Measurements from ENCODE around the gene UNC13C. TPM values are rescaled to one million over a fixed set of nuclear protein-coding genes. Genes with fewer than 3 reads are reported as not detected.

UNC13C gene
- total RNA-seq, 1 donor from 2014 or later: 3.7 TPM

DNA sequence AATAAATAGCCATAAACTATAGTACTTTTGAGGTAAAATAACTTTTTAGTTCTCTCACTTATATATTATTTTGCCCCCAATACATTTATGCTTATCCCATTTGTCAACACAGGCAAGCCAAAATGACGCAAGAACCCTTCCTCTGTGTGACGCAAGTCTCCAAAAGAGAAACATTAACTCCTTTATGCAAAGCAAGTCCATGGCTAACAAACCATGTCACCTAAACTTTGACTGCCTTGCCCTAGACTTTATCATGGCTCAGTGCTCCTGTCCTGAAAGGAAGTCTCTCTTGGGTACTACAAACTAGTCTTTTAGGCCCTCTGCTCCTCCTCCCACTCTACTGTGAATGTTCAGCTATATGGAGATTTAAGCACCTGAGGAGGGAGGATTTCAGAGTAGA is 230.5 kb downstream of the UNC13C start:
- Mint-ChIP-seq H3K27me3 (no peaks in the 10 kb centered on the region), H3K27ac (no peak overlapping the region), H3K4me3 (no peak overlapping the region), H3K4me1 (ENCODE audit: unreplicated experiment) (no peaks in the 10 kb centered on the region), H3K9me3 (no peaks in the 10 kb centered on the region), H3K36me3 (no peaks in the 10 kb centered on the region)
- TF ChIP-seq, protein P1, sequence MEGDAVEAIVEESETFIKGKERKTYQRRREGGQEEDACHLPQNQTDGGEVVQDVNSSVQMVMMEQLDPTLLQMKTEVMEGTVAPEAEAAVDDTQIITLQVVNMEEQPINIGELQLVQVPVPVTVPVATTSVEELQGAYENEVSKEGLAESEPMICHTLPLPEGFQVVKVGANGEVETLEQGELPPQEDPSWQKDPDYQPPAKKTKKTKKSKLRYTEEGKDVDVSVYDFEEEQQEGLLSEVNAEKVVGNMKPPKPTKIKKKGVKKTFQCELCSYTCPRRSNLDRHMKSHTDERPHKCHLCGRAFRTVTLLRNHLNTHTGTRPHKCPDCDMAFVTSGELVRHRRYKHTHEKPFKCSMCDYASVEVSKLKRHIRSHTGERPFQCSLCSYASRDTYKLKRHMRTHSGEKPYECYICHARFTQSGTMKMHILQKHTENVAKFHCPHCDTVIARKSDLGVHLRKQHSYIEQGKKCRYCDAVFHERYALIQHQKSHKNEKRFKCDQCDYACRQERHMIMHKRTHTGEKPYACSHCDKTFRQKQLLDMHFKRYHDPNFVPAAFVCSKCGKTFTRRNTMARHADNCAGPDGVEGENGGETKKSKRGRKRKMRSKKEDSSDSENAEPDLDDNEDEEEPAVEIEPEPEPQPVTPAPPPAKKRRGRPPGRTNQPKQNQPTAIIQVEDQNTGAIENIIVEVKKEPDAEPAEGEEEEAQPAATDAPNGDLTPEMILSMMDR (conservative IDR thresholded peaks at IDR 0.05): no peak
- no peak for DNase-seq (ENCODE audit: extremely low spot score, unreplicated experiment)

DNA sequence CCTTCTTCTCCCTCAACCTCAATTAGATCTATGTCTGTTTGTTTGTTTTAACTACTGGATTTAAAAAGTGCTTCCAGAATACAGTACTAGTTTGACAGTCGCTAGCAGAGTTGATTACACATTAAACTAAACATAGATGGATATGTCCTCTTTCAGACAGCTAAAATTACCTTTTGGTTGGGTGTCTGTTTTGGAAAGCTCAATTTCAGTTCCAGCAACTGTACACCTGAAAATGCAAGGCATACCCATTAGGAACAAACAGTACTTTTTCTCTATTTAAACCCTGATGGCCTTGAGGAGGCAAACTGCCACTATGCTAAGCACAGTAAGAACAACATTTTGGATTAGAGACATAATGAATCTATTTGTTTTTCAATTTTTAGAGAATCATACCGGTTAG is 234.4 kb downstream of the UNC13C start:
- no peak overlapping the region for H3K4me3 Mint-ChIP-seq

DNA sequence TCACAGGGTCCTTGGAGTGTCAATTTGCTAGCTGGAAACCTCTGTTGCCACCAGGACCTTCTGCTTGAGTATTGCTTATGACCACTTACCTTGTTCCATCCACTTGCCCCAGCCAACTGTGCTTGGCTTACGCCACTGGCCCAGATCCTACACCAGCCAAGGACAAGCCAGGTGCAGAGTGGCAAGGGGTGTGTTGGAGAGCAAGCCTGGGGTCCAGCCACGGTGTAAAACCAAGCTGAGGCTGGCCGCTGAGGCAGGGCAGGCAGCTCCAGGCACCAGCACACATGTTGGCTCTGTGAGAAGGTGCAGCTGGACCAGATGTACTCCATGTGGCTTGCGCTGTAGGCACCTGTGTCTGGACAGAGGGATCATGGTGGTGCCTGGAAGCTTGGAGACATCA is 248.2 kb downstream of the UNC13C start:
- H3K27me3 Mint-ChIP-seq: no peaks in the 10 kb centered on the region
- H3K9me3 Mint-ChIP-seq: no peaks in the 10 kb centered on the region
- no peak overlapping the region for H3K4me3 Mint-ChIP-seq
- H3K27ac Mint-ChIP-seq: no peak overlapping the region
- TF ChIP-seq, protein P1 (conservative IDR thresholded peaks at IDR 0.05): no peak
- no peaks in the 10 kb centered on the region for H3K4me1 Mint-ChIP-seq (ENCODE audit: unreplicated experiment)
- no peak for DNase-seq (ENCODE audit: extremely low spot score, unreplicated experiment)
- H3K36me3 Mint-ChIP-seq: no peaks in the 10 kb centered on the region

More for the DNA sequence above, 234.4 kb downstream of the UNC13C start:
- H3K27me3 Mint-ChIP-seq: no peaks in the 10 kb centered on the region
- H3K9me3 Mint-ChIP-seq: no peaks in the 10 kb centered on the region
- H3K36me3 Mint-ChIP-seq: no peaks in the 10 kb centered on the region
- TF ChIP-seq, protein P1 (conservative IDR thresholded peaks at IDR 0.05): no peak
- H3K4me1 Mint-ChIP-seq (ENCODE audit: unreplicated experiment): no peaks in the 10 kb centered on the region
- H3K27ac Mint-ChIP-seq: no peak overlapping the region
- DNase-seq (ENCODE audit: extremely low spot score, unreplicated experiment): no peak

DNA sequence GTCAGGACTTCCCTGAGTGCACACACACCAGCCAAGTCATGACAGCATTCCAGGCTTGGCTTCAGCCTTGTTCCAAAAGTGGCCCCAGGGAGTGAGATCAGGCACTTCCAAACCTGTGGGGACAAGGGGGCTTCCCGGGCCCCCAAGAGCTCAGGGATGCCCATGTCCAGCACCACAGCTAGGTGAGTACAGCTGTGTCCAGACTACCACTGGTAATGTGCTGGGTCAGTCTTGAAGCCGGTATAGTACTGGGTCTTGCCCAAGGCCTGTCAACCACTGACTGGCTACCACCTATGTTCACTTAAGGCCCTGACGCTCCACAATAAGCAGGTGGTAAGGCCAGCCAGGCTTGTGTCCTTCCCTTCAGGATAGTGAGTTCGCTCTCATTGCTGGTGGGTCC is 249.3 kb downstream of the UNC13C start:
- no peak for DNase-seq (ENCODE audit: extremely low spot score, unreplicated experiment)
- H3K27me3 Mint-ChIP-seq: no peaks in the 10 kb centered on the region
- no peaks in the 10 kb centered on the region for H3K9me3 Mint-ChIP-seq
- H3K36me3 Mint-ChIP-seq: no peaks in the 10 kb centered on the region
- H3K4me1 Mint-ChIP-seq (ENCODE audit: unreplicated experiment): no peaks in the 10 kb centered on the region
- no peak overlapping the region for H3K27ac Mint-ChIP-seq
- TF ChIP-seq, protein P1 (conservative IDR thresholded peaks at IDR 0.05): no peak
- H3K4me3 Mint-ChIP-seq: no peak overlapping the region

DNA sequence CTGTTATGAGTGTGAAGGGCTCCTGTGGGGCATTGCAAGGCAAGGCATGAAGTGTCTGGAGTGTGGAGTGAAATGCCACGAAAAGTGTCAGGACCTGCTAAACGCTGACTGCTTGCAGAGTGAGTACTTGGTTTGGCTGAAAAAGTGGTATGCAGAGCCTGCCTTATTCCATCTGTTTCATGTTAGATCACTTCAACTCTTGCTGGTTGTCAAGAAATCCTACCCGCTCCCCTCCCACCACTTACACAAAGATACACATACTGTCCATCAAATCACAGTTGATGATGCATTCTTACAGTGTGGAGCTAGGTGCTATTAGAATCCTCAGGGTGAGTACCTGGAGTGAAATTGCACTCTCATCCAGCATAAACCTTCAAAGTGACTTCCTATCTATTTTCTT is 272.1 kb downstream of the UNC13C start:
- Mint-ChIP-seq H3K4me1 (ENCODE audit: unreplicated experiment) (peaks cover 5% of the 10 kb centered on the region), H3K4me3 (no peak overlapping the region), H3K36me3 (no peaks in the 10 kb centered on the region), H3K27me3 (no peaks in the 10 kb centered on the region), H3K9me3 (no peaks in the 10 kb centered on the region), H3K27ac (no peak overlapping the region)
- TF ChIP-seq, protein P1 (conservative IDR thresholded peaks at IDR 0.05): no peak
- no peak for DNase-seq (ENCODE audit: extremely low spot score, unreplicated experiment)

DNA sequence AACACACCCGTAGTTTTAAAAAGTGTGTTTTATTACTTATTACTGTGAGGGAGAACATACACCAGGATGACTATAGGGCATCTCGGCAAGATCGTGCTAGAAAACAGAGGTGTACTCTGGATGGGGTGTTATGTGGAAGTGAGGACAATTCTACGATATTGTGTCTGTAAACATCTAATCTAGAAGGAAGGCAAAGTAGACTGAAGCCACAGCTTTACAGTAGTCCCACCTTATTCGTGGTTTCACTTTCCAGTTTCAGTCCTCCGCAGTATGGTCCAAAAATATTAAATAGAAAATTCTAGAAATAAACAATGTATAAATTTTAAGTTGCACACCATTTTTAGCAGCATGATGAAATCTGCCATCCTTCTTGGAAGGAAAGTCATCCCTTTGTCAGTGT is 277.9 kb downstream of the UNC13C start:
- Mint-ChIP-seq H3K4me1 (ENCODE audit: unreplicated experiment) (no peaks in the 10 kb centered on the region), H3K27ac (no peak overlapping the region), H3K4me3 (no peak overlapping the region), H3K9me3 (no peaks in the 10 kb centered on the region), H3K36me3 (no peaks in the 10 kb centered on the region), H3K27me3 (no peaks in the 10 kb centered on the region)
- TF ChIP-seq, protein P1 (conservative IDR thresholded peaks at IDR 0.05): no peak
- DNase-seq (ENCODE audit: extremely low spot score, unreplicated experiment): no peak
